Lower leg skin (tissue), 4 donors: ENCODE data around the gene MIDN. TPM values are rescaled to one million over a fixed set of nuclear protein-coding genes. Genes with fewer than 3 reads are reported as not detected.

ENCODE experiments used
- DNase-seq, 2 donors: peaks; one replicate each; pipeline ENCODE4 v3.0.0-alpha.2; 2019; ENCODE audit warnings: low spot score in 2 of 2
- H3K4me3 ChIP-seq: fragments of 200-600 bp; sonication (generic); 2 replicates; pipeline ENCODE4 v1.5.1; 2017; ENCODE audit warnings: mild to moderate bottlenecking, low read depth; ENCODE audit not compliant: poor library complexity, severe bottlenecking
- CTCF ChIP-seq, 3 donors: fragments of 450-650 bp; IDR thresholded peaks; one replicate each; pipeline ENCODE4 v1.5.1; 2016; ENCODE audit warnings: antibody characterized with exemption in 3 of 3, mild to moderate bottlenecking in 3 of 3, moderate library complexity in 2 of 3
- POLR2A ChIP-seq, 2 donors: fragments of 450-650 bp; IDR thresholded peaks; one replicate each; pipeline ENCODE4 v1.6.1; 2016 to 2017; ENCODE audit warnings: antibody characterized with exemption in 2 of 2, mild to moderate bottlenecking in 1 of 2, moderate library complexity in 1 of 2
- WGBS, 2 donors: methylation state at CpG; one replicate each; pipeline ENCODE4 v1.1.5; 2018; 5-methylcytosine and 5-hydroxymethylcytosine counted together
- intact Hi-C: fragments of 100-400 bp; cut with DNase I; formaldehyde crosslinking; loops from one replicate; pipeline ENCODE4 v1.15.0; 2023; ENCODE audit warnings: low total_unique reads
- total RNA-seq, 4 donors: library from RNA; depleted of rRNA; stranded (reverse); fragments of >200 nt; gene quantifications; one replicate each; pipeline ENCODE4 v1.1.0, GENCODE V29; 2016

Gene MIDN
- total RNA-seq, 4 donors from 2014 or later: 59.7 to 119 (median 78.7) TPM

DNA sequence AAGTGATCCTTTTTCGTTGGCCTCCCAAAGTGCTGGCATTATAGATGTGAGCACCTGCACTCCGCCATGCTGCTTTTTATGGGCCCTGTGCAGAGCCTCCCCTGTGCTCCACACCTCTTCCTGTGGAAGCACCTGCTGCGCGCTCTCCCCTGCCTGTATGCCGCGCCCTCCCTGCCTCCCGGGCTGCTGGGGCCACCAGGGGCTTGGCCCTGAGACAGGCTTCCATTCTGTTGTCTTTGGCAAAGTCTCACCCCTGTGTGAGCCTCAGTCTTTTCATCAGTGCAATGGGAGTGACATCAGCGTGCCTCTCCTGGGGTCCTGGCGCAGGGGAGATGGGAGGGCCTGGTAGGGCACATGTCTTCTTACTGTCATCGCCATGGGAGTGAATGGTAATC is 28.2 kb downstream of the MIDN start:
- TF ChIP-seq CTCF (IDR thresholded peaks at IDR 0.05): no peak
- no peak for TF ChIP-seq POLR2A (IDR thresholded peaks at IDR 0.05)
- no peak for DNase-seq
- H3K4me3 ChIP-seq: no peak overlapping the region
- 55 to 70% methylated on average over 10 of the region's 10 CpGs for WGBS, 2 donors
- intact Hi-C loops: loop anchor here (5.0 kb wide), 1 partner anchor 171 kb away; no protein-coding TSS in a partner anchor

- intact Hi-C loops: loop anchor here (5.0 kb wide), 1 partner anchor 170 kb away; no protein-coding TSS in a partner anchor
- no peak for DNase-seq
- TF ChIP-seq POLR2A (IDR thresholded peaks at IDR 0.05) (no peak), CTCF (IDR thresholded peaks at IDR 0.05) (no peak)
- 88 to 90% methylated on average over 15 of the region's 15 CpGs for WGBS, 2 donors
- H3K4me3 ChIP-seq: no peak overlapping the region
Observed at GRCh38 chr19:1277061-1277460, 28.7 kb downstream of the MIDN start.

DNA sequence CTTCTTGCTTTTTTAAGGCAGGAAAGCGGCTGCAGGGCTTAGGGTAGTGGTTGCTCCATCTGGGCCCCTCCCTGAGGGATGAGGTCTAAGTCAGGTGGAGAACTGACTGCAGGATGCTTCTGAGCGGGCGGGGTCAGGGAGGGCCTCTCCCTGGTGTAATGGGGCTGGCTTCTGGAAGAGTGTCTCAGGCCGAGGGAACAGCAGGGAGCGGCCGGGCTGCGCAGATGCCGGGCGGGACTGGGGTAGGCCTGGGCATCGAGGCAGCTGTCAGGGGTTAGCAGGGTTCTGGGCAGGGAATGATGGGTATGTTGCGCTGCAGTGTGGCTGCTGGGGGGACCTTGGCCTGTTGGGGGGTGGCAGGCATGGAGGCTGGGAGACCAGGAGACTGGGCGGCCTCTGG is 29.7 kb downstream of the MIDN start:
- WGBS, 2 donors: 75 to 81% methylated on average over 12 of the region's 12 CpGs
- intact Hi-C loops: loop anchor here (5.0 kb wide), 1 partner anchor 169 kb away; no protein-coding TSS in a partner anchor
- TF ChIP-seq POLR2A (IDR thresholded peaks at IDR 0.05) (no peak), CTCF (IDR thresholded peaks at IDR 0.05) (no peak)
- no peak overlapping the region for H3K4me3 ChIP-seq
- no peak for DNase-seq

GRCh38 chr19:1278713-1279660 is 30.6 kb downstream of the MIDN start:
- no peak overlapping the region for H3K4me3 ChIP-seq
- DNase-seq: no peak
- 84 to 87% methylated on average over 23 to 24 of the region's 25 CpGs for WGBS, 2 donors
- intact Hi-C loops: loop anchor here (5.0 kb wide), 1 partner anchor 168 kb away; no protein-coding TSS in a partner anchor
- TF ChIP-seq POLR2A (IDR thresholded peaks at IDR 0.05): no peak
- no peak for TF ChIP-seq CTCF (IDR thresholded peaks at IDR 0.05)

GRCh38 chr19:1279782-1280341 is 31.5 kb downstream of the MIDN start:
- WGBS, 2 donors: 20 to 48% methylated on average over 4 to 7 of the region's 10 CpGs
- intact Hi-C loops: loop anchor here (5.0 to 10.0 kb wide), 2 partner anchors 75 to 167 kb away; a partner anchor contains a TSS
- H3K4me3 ChIP-seq: no peak overlapping the region
- TF ChIP-seq POLR2A (IDR thresholded peaks at IDR 0.05) (no peak), CTCF (IDR thresholded peaks at IDR 0.05) (peak in 1 of 3 donors; percentile 73)
- DNase-seq: peak; percentile 71 to 95
